Loucy (cell line): Measurements from ENCODE around the gene KLF15.

Experiments used
- H2AFZ ChIP-seq: fragments of 200-600 bp; sonication (generic); 2 replicates; pipeline ENCODE4 v1.6.0; 2016; ENCODE audit warnings: antibody characterized with exemption, mild to moderate bottlenecking, low read length, moderate library complexity
- H3F3A ChIP-seq: fragments of 200-600 bp; 2 replicates; pipeline ENCODE4 v1.6.0; 2016; ENCODE audit warnings: antibody characterized with exemption, low read depth, mild to moderate bottlenecking
- H3K27me3 ChIP-seq: fragments of 200-600 bp; sonication (generic); 2 replicates; pipeline ENCODE4 v1.6.1; 2014; ENCODE audit warnings: low read length, mild to moderate bottlenecking; ENCODE audit not compliant: insufficient read depth, poor library complexity, severe bottlenecking
- H3K36me3 ChIP-seq: fragments of 200-600 bp; sonication (generic); 2 replicates; pipeline ENCODE4 v1.6.1; 2016; ENCODE audit warnings: low read length; ENCODE audit not compliant: insufficient read depth
- H3K4me1 ChIP-seq: fragments of 200-600 bp; sonication (generic); 2 replicates; pipeline ENCODE4 v1.5.1; 2014; ENCODE audit warnings: low read length, mild to moderate bottlenecking; ENCODE audit not compliant: insufficient read depth, poor library complexity, severe bottlenecking
- H3K4me2 ChIP-seq: fragments of 200-600 bp; sonication (generic); 2 replicates; pipeline ENCODE4 v1.6.0; 2014; ENCODE audit warnings: antibody characterized with exemption, low read length, low read depth, mild to moderate bottlenecking; ENCODE audit not compliant: poor library complexity, severe bottlenecking
- H3K4me3 ChIP-seq: fragments of 200-600 bp; sonication (generic); 2 replicates; pipeline ENCODE4 v1.5.1; 2014; ENCODE audit warnings: low read length, mild to moderate bottlenecking, mixed read lengths; ENCODE audit not compliant: poor library complexity, severe bottlenecking
- H3K79me2 ChIP-seq: fragments of 200-600 bp; sonication (generic); 2 replicates; pipeline ENCODE4 v1.6.1; 2014; ENCODE audit warnings: low read length; ENCODE audit not compliant: insufficient read depth
- H3K9ac ChIP-seq: fragments of 200-600 bp; sonication (generic); 2 replicates; pipeline ENCODE4 v1.6.0; 2014; ENCODE audit warnings: mild to moderate bottlenecking, low read depth, low read length, moderate library complexity; ENCODE audit not compliant: poor library complexity, severe bottlenecking
- H3K9me2 ChIP-seq: fragments of 200-600 bp; sonication (generic); replicated peaks from 2 replicates; pipeline ENCODE4 v1.6.1; 2016; ENCODE audit warnings: low read depth, low read length, mixed read lengths
- H3K9me3 ChIP-seq: fragments of 200-600 bp; sonication (generic); 2 replicates; pipeline ENCODE4 v1.6.1; 2014; ENCODE audit warnings: mild to moderate bottlenecking, antibody characterized with exemption, low read length, low read depth; ENCODE audit not compliant: insufficient read depth
- H4K20me1 ChIP-seq: fragments of 200-600 bp; sonication (generic); 2 replicates; pipeline ENCODE4 v1.6.0; 2014; ENCODE audit warnings: antibody characterized with exemption, low read length, mild to moderate bottlenecking; ENCODE audit not compliant: insufficient read depth, poor library complexity, severe bottlenecking
- EZH2phosphoT487 ChIP-seq: fragments of 200-600 bp; IDR thresholded peaks from 2 replicates; pipeline ENCODE4 v1.6.1; 2018; ENCODE audit warnings: antibody characterized with exemption, mild to moderate bottlenecking, moderate library complexity, borderline replicate concordance
- TF ChIP-seq, protein P1 (sequence below): fragments of 200-600 bp; sonication (generic); conservative IDR thresholded peaks from 2 replicates; pipeline ENCODE4 v1.5.1; 2014; ENCODE audit warnings: mild to moderate bottlenecking, antibody characterized with exemption, low read length

The KLF15 gene

GRCh38 chr3:126370606-126371005 lies 13.4 kb upstream of the KLF15 start:
- no peaks in the 10 kb centered on the region for H3F3A ChIP-seq
- H4K20me1 ChIP-seq: no peaks in the 10 kb centered on the region
- no peaks in the 10 kb centered on the region for H3K36me3 ChIP-seq
- no peak overlapping the region for H3K4me2 ChIP-seq
- H3K4me3 ChIP-seq: no peak overlapping the region
- TF ChIP-seq, protein P1, sequence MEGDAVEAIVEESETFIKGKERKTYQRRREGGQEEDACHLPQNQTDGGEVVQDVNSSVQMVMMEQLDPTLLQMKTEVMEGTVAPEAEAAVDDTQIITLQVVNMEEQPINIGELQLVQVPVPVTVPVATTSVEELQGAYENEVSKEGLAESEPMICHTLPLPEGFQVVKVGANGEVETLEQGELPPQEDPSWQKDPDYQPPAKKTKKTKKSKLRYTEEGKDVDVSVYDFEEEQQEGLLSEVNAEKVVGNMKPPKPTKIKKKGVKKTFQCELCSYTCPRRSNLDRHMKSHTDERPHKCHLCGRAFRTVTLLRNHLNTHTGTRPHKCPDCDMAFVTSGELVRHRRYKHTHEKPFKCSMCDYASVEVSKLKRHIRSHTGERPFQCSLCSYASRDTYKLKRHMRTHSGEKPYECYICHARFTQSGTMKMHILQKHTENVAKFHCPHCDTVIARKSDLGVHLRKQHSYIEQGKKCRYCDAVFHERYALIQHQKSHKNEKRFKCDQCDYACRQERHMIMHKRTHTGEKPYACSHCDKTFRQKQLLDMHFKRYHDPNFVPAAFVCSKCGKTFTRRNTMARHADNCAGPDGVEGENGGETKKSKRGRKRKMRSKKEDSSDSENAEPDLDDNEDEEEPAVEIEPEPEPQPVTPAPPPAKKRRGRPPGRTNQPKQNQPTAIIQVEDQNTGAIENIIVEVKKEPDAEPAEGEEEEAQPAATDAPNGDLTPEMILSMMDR: no peak
- no peak for TF ChIP-seq EZH2phosphoT487
- no peak overlapping the region for H2AFZ ChIP-seq
- H3K9ac ChIP-seq: no peak overlapping the region
- no peaks in the 10 kb centered on the region for H3K9me3 ChIP-seq
- no peaks in the 10 kb centered on the region for H3K79me2 ChIP-seq
- H3K4me1 ChIP-seq: peaks cover 6% of the 10 kb centered on the region
- no peaks in the 10 kb centered on the region for H3K27me3 ChIP-seq
- H3K9me2 ChIP-seq: no peaks in the 10 kb centered on the region

GRCh38 chr3:126370055-126370454 lies 12.8 kb upstream of the KLF15 start:
- H3K79me2 ChIP-seq: no peaks in the 10 kb centered on the region
- no peak overlapping the region for H2AFZ ChIP-seq
- H3K4me1 ChIP-seq: peaks cover 12% of the 10 kb centered on the region
- H4K20me1 ChIP-seq: no peaks in the 10 kb centered on the region
- H3F3A ChIP-seq: no peaks in the 10 kb centered on the region
- no peak overlapping the region for H3K4me2 ChIP-seq
- no peak overlapping the region for H3K9ac ChIP-seq
- H3K27me3 ChIP-seq: no peaks in the 10 kb centered on the region
- no peak overlapping the region for H3K4me3 ChIP-seq
- H3K9me2 ChIP-seq: no peaks in the 10 kb centered on the region
- TF ChIP-seq EZH2phosphoT487: no peak
- TF ChIP-seq, protein P1: no peak
- no peaks in the 10 kb centered on the region for H3K36me3 ChIP-seq
- H3K9me3 ChIP-seq: no peaks in the 10 kb centered on the region

GRCh38 chr3:126369490-126369889 lies 12.3 kb upstream of the KLF15 start:
- H3K9ac ChIP-seq: no peak overlapping the region
- H3K27me3 ChIP-seq: no peaks in the 10 kb centered on the region
- no peaks in the 10 kb centered on the region for H3K9me3 ChIP-seq
- peaks cover 17% of the 10 kb centered on the region for H3K4me1 ChIP-seq
- no peaks in the 10 kb centered on the region for H3K36me3 ChIP-seq
- no peaks in the 10 kb centered on the region for H3F3A ChIP-seq
- TF ChIP-seq, protein P1: peak; percentile 46
- no peak for TF ChIP-seq EZH2phosphoT487
- H3K4me3 ChIP-seq: no peak overlapping the region
- no peaks in the 10 kb centered on the region for H3K79me2 ChIP-seq
- no peaks in the 10 kb centered on the region for H3K9me2 ChIP-seq
- no peak overlapping the region for H2AFZ ChIP-seq
- no peak overlapping the region for H3K4me2 ChIP-seq
- H4K20me1 ChIP-seq: no peaks in the 10 kb centered on the region
